HG02870 (cell line): ENCODE data around the gene STARD10.

Experiments used
- ATAC-seq: cut with Tn5 transposase; IDR thresholded peaks from one replicate; pipeline ENCODE4 v1.9.1; 2021; ENCODE audit warnings: mild to moderate bottlenecking, moderate library complexity; ENCODE audit not compliant: unreplicated experiment

STARD10 gene

DNA sequence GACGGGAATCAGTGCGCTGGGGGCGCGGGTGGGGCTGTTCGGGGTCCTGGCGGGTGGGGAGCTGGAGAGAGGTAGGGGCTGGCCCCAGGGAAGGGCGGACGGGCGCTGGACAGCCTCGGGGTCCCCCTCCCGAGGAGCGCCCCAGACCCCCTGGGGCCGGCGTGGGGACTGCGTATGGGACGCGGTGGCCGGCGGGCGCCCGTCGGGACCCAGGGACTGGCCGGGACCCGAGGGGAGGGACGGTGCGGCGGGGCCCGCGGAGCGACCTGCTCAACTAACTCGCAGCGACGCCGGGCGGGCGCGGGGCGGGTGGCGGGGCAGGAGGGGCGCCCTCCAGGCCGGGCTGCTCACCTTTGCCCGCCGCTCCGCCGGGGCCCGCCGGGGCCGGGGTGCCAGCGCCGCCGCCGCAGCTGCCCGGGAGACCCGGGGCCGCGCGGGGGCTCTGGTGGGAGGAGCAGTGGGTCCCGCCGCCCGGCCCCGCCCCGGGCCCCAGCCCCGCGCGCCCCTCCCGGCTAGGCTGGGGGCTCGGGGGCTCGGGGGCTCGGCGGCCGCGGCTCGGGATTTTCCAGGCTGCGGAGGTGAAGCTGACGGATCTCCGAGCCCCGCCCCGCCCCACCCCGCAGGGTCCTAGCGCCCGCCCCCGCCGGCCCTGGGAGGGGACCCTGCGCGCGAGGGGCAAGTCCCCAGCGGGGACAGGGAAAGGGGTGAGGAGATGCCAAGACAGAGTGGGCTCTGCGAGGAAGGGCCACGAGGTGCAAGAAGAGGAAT lies 12.3 kb downstream of the STARD10 start:
- ATAC-seq, result no peak

DNA sequence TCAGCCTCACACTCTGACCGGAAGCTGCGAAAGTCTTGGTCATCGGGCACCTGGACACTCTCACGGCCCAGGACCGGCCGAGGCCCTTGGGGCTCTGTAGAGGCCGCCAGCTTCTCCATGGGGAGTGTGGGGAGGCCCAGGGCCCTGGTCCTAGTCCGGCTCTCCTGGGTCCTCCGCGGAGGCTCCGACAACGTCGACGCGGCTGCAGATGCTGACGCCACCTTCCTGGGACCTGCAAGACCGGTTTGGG lies 12.9 kb downstream of the STARD10 start:
- ATAC-seq, result no peak

DNA sequence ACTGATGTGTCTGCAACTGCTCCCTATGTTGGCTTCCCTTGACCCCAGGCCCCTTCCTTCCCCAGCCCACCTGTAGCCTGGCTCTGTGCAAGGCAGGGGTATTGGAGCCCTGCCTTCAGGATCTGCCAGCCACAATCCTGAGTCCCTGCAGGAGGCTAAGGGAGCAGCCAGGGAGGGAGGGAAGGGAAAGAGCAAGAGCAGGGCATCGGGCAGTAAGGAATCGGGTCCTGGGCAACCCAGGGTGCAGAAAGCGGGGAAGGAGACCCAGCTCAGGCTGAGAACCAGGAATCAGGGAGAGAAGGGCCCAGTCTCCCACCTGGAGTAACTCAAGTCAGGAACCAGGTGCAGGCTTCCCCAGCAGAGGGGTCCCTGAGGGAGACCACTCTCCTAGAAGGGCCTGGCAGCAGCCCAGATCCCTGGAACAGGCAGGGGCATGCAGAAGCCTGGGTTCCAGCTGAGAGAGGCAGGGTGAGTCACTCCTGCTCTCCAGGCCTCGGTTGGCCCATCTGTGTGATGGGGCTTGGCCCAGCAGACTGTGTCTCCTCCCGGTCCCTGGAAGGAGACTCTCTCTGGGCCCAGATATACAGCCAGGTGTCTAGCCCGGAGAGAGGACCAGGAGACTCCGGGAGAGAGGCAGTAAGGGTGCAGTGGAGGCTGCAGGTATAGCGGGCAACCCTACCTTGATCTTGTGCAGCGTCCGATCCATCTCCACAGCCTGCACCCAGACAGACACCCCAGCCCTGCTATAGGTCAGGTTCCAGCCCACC lies 13.4 kb downstream of the STARD10 start:
- no peak for ATAC-seq

DNA sequence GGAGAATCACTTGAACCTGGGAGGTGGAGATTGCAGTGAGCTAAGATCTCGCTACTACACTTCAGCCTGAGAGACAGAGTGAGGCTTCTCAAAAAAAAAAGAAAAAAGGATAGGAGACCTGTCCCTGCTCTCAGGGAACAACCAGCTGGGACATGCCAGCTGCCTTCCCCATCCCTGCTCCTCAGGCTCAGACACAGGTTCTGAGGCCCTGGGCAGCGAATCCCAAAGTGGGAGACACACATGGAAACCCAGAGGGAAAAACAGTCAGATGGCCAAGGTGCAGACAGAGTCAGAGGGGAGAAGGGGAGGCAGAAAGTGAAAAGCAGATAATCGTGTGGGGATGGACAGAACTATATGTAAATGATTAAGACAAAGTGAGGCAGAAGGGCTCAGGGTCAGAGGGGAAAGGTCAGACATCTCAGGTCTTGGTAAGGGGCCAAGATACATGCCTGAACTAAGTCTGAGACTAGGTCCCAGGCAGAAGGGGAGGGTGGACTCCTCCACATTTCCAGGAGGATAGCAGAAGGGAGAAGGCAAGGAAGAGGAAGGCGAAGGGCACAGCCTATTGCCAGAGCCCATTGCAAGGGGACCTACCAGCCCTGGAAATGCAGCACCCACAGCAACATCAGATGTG lies 14.2 kb downstream of the STARD10 start:
- ATAC-seq, result no peak

DNA sequence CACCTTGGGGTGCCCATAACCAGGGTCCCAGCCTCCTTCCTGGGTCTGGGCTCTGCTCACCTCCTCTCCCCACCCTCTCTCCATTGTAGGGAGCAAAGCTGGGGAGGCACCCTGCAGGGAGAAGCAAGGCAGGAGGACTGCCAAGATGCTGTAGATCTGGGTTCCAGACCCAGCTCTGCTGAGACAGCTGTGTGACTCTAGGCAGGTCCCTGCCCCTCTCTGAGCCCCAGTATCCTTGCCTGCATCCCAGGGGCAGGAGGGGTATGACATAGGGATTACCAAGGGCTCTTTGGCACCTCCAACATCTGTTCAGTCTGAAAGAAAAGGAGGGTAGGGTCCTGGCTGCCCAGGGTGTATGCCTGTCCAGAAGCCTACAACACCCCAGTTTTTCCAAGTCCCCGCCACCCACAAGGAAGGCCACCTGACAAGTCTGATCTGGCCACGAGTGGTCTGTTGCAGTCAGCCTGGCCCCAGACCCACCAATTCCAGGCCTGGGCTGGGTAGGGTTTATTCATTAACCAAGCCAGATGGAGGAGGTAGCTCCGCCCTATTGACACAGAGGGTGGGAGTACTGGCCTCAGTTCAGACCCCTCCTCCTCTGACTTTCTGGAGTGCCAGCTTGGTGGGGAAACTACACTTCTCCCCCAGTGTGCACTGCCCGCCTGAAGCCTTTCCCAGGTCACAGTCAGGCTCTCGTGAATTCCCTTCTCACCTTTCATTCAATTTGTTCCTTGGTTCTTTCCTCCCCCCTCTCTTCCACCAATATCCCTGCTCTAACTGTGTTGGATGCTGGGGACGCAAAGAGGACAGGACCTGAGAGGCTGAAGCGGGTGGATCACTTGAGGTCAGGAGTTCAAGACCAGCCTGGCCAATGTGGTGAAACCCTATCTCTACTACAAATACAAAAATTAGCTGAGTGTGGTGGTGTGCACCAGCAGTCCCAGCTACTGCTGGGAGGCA lies 15.0 kb downstream of the STARD10 start:
- no peak for ATAC-seq

DNA sequence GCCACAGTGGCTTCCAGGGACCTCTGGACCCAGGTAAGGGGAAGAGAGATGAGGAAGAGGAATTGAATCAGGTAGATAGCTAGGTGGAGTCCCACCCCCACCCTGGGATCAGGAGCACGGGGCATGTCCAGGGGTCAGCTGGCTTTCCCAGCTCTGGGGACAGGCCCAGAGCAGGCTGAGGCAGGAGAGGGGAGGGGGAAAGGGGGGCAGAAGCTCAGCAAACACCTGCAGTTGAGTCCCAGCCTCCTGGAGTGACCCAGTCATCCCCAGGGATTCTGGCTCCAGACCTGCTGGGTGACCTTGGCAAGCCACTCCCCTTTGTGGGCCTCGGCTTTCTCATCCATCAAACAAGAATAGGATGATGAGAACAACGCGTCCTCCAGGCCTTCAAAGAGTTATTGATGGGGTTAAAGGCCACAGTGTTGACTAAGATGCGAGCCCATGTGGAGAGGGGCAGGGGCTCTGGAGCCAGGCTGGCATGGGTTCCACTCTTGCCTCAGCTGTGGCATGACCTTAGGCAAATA lies 16.0 kb downstream of the STARD10 start:
- ATAC-seq, result no peak

DNA sequence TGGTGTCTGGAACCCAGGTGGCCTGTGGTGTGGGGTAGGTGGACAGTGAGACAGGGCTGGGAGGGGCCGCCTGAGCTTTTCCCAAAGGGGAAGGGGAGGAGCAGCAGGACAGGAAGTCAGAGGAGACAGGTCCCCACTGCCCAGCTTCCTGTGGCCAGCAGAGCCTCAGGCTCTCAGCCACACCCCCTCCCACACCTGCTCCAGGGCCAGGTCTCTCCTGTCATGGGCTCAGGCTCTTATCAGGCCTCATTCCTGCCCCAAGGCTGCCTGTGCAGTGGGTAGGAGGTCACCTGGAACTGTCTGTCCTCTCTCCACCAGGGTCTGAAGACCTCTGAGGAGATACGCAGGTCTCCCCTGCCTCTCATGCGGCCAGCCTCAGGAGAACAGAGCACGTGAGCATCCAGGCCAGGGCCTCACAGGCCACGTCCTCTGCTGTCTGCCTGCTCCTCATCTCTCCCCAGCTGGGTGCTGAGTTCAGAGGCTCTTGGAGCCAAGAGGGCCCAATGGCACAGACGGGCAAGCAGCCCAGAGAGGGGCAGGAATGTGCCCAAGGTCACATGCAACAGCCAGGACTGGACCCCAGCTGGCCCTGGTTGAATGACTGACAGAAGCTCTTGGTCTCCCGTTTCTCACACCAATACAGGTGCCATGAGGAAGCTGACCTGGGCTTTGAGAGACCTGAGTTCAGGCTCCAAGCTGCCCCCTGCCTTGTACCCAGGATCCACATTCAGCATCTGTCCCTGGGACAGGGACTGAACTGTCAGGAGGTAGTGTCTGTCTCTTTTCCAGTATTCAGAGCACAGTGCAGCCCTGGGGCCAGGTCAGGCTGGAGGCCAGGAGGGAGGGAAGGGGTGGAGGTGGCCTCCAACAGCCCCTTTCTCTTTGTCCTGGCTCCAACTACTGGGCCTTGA lies 16.7 kb downstream of the STARD10 start:
- ATAC-seq, result no peak

DNA sequence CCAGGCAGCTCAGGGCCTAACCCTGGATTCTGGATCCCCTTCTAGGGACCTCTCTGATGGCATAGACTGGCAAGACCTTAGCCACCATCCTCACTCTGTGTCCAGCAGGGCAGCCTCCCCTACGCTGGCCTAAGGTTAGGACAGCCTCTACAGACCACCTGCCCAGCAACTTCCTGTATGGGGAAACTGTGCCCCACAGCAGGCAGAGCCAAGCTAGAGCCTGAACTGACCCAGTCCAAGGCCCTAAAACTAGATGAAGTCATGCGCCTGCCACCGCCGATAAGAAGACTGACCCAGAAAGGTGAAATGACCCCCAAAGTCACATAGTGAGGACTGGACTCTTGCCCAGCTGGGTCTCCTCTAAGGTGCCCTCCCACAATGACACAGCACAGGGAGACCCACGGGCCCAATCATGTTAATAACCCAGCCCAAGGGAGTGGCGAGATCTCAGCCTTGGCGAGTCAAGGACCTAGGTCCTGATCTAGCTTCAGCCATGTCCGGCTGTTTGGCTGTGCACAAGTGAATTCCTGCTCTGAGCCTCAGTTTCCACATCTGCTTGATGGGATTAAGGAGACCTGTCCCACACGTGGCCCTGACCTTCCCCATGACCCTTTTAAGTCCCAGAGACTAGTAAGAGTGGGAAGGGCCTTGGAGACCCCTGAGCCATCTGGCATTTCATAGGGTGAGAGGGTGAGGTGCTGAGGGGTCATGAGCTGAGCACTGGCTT lies 17.6 kb downstream of the STARD10 start:
- no peak for ATAC-seq

DNA sequence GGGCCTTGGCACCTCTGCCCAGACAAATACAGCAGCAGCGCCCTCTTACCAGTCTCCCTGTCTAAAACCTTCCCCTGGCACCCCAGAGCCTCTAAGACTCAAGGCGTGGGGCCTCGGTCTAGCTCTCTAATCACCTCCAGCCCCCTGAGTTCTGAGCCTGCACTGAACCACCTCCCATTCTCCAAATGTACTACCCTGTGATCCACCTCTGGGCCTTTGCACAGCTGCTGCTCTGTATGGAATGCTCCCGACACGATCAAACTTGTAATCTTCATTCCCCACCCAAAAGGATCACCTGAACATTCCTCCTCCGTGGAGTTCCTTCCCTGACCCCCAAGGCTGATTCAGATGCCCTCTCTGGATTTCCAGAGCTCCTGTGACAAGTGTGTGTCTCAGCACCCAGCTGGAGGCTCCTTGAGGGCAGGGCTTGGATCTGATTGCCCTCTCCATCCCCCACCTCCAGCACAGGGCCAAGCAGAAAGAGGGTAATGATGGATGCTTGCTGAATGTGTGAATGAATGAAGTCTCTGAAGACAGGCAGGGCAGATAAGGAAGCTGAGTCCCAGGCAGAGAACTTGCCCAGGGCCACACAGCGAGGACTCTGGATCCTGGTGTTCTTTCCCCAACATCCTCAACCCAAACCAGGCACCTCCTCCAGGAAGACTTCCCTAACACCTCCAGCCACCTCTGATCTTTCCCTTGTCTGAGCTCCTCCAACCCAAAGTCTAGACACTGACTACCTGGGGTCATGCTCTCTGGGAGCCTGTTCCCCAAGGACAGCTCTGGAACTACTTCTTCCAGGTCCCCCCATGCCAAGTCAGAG lies 18.3 kb downstream of the STARD10 start:
- ATAC-seq, result no peak

DNA sequence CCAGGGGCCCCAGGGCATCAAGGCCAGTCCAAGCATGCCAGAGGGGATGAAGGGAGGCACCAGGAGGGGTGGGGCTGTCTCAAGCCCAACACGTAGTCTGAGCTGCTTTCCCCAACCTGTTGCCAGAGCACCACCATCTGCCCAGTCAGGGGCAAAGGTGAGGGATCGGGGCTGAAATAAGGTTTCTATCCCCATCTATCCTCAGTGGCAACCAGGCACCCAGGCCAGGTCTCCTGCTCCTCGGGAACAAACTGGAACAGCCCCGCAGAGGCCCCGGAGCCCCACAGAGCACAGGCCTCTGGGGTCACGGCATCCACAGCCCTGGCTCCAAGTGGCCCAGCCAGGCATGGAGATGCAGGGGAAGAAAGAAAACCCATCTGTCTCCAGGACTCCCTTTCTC lies 19.3 kb downstream of the STARD10 start:
- no peak for ATAC-seq

DNA sequence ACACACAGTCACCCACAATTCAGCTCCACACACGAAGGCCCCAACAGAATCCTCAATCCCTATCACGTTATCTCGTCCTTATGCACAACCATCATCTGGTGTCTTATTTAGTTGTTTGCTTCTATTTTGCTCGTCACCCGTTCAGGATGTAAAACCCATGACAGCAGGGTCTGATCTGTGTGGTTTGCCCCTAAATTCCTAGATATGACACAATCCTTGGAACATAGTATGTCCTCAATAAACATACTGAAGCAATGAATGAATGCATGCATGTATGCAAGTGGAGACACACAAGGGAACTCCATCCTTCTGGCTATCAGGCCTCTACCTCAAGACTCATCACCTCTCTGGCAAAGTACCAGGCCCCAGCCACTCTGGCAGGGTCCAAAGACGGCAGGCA lies 20.2 kb downstream of the STARD10 start:
- no peak for ATAC-seq

DNA sequence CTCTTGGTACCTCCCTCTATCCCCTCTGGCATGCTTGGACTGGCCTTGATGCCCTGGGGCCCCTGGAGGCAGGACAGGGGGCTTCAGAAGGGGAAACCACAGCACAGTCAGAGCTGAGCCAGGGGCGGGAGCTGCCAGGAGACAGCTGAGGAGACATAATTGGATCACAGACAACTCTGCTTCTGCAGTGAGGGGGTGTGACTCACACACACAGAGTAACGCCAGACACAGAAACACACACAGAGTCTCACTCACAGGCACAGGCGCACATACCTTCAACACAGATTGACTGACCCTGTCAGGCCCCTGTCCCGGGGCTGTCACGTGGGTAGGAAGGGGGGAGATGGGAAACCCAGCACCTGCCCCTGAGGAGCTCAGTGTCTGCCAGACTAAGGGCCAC lies 20.6 kb downstream of the STARD10 start:
- ATAC-seq, result no peak

DNA sequence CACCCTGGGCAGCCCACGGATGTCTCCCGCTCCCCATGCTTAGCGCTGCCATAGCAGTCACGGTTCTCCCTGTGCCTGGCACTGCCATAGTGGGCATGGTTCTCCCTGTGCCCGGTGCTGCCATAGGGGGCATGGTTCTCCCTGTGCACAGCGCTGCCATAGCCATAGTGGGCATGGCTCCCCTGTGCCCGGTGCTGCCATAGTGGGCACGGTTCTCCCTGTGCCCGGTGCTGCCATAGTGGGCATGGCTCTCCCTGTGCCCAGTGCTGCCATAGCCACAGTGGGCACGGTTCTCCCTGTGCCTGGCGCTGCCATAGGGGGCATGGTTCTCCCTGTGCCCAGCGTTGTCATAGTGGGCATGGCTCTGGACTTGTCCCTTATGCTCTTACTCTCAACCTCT lies 21.8 kb downstream of the STARD10 start:
- no peak for ATAC-seq

DNA sequence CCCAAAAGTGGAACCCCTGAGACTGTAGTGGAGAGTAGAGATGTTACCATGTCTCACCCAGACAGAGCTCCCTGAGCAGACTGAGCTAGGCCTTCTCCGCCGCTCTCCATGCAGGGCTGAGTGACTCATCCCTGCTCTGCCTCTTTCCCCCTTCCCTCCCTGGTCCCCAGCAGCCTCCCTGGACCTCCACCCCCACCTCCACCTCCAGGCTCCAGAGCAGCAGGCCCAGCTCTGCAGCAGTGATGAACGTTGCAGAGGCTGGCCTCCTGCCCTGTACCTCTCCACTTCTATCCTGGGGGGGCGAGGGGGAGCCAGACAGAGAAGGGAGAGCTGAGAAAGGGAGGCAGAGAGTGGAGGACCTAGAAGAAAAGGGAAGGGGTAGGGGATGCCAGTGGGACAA lies 22.3 kb downstream of the STARD10 start:
- no peak for ATAC-seq

DNA sequence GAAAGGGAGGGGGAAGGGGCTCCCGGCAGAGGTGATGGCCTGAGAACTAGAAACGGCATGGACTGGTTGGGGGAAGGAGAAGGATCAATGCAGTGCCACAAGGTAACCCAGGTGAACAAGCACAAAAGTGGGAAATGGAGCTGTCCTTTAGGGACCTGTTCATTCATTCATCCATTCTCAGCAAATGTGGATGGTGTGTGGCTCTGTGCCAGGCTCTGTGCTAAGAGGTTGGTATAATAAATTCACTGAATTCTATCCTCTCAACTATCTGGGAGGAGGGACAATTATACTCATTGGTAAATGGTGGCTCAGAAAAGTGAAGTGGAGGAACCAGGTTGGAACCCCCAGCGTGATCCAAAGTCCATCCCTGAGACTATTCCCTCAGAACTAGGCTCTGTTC lies 23.0 kb downstream of the STARD10 start:
- ATAC-seq, result no peak

DNA sequence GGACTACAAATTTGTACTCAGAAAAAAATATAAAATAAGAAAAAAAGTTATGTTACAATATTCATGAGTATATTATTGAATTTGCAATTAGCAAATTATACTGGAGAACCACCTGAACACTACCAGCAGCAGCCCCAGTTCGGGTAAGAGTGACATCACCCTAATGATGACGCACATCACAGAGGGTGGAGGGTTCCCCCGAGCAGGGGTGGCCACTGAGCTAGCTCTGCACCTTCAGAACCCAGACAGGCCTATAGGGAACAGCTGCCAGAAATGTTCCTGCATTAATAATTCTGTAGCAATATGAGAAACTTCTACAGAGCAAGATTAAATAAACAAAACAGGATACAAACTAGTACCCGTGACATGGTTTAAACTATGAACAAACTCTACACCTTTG lies 24.2 kb downstream of the STARD10 start:
- no peak for ATAC-seq

DNA sequence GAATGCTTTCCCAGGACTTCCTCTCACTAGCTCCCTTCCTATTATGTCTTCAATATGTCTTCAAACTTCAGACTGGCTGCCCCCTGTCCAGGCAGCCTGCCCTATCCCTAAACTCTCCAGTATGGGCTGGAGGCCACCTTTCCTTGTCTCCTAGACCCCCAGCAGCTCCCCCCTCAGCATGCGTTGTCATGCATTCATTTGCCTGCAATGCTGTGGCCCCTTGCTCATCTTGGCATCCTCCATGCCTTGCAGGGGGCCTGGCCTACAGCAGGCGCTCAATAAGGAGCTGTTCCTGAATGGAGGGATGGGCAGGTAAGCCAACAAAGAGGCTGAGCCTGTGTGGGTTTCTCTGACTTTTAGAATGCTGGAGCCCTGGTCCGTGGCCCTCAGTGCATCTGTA lies 25.3 kb downstream of the STARD10 start:
- no peak for ATAC-seq
